Fibroblast of villous mesenchyme (primary cell): ENCODE data around the gene SNX9. TPM values are rescaled to one million over a fixed set of nuclear protein-coding genes. Genes with fewer than 3 reads are reported as not detected.
"Not testable (repeated sequence)": the region's sequence is repeated elsewhere in the genome, so short reads cannot be mapped to it uniquely, and the experiment has no call there.

Experiments used
- DNase-seq: peaks from one replicate; pipeline ENCODE4 v3.0.0-alpha.2; 2010; ENCODE audit warnings: low read depth
- H3K4me3 ChIP-seq: 2 replicates; pipeline ENCODE4 v1.5.1; 2011; ENCODE audit warnings: low read depth, mild to moderate bottlenecking, low read length
- total RNA-seq: library from RNA; depleted of rRNA; stranded (reverse); fragments of >200 nt; gene quantifications from 2 replicates; pipeline ENCODE4 v1.2.3, GENCODE V29; 2012
- TF ChIP-seq, protein P1 (sequence below): IDR thresholded peaks from 2 replicates; pipeline ENCODE4 v1.5.1; 2012; ENCODE audit warnings: low read depth, mild to moderate bottlenecking, low read length; ENCODE audit not compliant: insufficient read depth

SNX9 gene
- total RNA-seq, 1 donor, result 37.6 TPM

DNA sequence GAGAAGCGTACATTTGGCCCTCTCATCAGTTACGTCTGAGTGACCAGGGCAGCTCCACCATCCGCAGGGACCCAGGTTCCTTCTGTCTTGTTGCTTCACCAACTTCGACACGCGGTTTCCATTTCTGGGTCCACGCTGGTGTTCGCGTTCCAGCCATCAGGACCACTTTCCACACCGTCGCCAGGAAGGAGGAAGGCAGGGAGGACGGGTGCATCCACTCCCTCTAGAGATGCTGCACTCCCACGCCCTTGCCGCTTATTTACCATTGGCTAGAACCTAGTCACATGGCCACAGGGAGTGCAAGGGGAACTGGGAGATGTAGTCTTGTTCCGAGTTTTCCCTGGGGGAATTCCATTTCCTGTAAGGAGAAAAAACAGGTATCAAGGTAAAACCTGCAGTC is 33.2 kb upstream of the SNX9 start:
- DNase-seq, result no peak
- TF ChIP-seq, protein P1, sequence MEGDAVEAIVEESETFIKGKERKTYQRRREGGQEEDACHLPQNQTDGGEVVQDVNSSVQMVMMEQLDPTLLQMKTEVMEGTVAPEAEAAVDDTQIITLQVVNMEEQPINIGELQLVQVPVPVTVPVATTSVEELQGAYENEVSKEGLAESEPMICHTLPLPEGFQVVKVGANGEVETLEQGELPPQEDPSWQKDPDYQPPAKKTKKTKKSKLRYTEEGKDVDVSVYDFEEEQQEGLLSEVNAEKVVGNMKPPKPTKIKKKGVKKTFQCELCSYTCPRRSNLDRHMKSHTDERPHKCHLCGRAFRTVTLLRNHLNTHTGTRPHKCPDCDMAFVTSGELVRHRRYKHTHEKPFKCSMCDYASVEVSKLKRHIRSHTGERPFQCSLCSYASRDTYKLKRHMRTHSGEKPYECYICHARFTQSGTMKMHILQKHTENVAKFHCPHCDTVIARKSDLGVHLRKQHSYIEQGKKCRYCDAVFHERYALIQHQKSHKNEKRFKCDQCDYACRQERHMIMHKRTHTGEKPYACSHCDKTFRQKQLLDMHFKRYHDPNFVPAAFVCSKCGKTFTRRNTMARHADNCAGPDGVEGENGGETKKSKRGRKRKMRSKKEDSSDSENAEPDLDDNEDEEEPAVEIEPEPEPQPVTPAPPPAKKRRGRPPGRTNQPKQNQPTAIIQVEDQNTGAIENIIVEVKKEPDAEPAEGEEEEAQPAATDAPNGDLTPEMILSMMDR, result no peak
- H3K4me3 ChIP-seq, result no peak overlapping the region

DNA sequence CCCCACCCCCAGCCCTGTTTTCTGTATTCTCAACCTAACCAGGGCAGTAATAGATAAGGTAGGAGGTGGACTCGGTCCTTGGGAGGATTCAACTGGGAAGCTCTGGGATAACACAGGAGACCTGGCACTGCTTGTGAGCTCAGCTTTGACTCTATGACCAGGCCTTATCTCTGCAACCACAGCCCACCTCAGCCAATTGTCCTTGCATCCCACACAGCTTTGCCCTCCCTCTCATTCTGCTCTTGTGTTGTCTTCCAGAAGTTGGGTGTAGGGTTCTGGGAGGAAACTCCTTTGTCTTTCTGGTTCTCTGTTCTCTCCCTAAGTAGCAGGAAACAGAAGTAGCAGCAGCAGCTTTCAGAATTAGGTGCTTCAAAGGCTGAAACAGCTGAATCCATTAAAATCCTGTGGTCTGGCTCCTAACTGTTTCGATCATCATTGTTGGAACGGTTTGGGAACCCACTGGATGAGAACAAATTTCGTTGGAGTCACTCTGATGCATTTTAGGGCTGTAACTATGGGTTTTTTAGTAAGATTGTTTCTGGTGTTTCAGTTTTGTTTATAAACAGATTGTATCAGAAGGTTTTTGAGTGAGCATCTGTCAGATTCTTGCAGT is 32.4 kb upstream of the SNX9 start:
- no peak for DNase-seq
- no peak overlapping the region for H3K4me3 ChIP-seq
- TF ChIP-seq, protein P1, result no peak

DNA sequence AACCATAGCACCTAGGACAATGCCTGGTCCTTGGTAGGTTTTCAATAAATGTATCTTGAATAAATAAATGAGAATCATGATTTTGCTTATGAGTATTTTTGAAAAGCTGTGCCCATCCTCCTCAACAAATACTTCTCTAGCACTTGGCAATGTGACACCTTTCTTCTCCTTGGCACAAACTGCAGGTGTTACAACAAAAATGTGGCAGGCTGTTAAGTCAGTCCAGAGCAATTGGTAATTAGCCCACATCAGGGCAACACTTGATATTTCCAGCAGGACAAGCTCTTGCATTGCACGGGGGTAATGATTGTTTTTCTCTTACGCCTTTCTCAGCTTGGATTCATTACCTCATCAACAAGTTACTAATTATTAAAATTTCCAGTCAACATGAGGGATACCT is 31.6 kb upstream of the SNX9 start:
- H3K4me3 ChIP-seq, result no peak overlapping the region
- DNase-seq, result no peak
- TF ChIP-seq, protein P1, result no peak

DNA sequence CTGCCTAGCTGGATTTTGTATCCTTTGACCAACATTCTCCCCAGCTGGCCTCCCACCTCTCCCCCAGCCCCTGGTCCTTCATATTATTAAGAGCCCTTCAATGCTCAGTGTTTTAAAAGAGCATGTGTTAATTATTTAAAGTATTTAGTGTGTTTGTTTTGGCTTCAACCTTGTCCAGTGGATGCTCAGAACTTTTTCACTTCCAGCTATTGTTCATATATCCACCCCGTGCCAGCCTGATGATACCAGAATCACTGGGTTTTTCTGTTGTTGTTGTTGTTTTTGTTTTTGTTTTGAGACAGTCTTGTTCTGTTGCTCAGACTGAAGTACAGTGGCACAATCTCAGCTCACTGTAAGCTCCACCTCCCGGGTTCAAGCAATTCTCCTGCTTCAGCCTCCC is 30.4 kb upstream of the SNX9 start:
- DNase-seq, result no peak
- H3K4me3 ChIP-seq, result no peak overlapping the region
- TF ChIP-seq, protein P1, result no peak

DNA sequence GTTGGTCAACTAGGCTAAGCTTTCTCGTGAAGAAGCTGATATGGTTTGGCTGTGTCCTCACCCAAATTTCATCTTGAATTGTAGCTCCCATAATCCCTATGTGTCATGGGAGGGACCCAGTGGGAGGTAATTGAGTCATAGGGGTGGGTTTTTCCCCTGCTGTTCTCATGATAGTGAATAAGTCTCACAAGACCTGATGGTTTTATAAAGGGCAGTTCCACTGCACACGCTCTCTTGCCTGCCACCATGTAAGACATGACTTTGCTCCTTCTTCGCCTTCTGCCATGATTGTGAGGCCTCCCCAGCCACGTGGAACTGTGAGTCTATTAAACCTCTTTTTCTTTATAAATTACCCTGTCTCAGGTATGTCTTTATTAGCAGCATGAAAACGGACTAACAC is 29.0 kb upstream of the SNX9 start:
- not testable (repeated sequence) for DNase-seq, H3K4me3 ChIP-seq

DNA sequence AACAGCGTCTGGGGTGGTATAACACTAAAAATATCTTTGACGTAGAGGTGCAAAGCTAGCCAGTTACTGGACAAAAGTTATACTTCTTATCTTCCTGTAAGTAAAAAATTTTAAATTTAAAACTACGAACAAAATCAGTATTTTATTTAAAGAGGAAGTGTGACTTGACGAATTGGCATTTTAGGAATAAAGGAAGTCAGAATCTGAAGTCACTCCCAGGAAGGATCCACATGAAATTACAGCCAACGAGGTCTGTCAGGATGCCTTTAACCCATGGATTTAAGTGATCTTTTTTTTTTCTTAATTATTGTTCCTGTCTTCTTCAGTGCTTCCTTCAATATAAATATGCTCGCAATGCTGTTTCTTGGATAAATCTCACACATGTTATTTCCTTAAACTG is 27.2 kb upstream of the SNX9 start:
- TF ChIP-seq, protein P1, result no peak
- DNase-seq, result no peak
- no peak overlapping the region for H3K4me3 ChIP-seq

DNA sequence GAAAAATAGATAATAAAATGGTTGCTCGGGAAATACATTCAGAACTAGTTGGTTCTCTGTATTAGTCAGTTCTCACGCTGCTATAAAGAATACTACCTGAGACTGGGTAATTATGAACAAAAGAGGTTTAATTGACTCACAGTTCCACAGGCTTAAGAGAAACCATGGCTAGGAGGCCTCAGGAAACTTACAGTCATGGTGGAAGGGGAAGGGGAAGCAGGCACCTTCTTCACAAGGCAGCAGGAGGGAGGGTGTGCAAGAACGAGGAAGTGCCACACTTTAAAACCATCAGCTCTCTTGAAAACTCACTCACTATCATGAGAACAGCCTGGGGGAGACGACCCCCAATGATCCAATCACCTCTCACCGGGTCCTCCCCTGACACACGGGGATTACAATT is 24.2 kb upstream of the SNX9 start:
- DNase-seq, result no peak
- TF ChIP-seq, protein P1, result no peak
- H3K4me3 ChIP-seq, result no peak overlapping the region

DNA sequence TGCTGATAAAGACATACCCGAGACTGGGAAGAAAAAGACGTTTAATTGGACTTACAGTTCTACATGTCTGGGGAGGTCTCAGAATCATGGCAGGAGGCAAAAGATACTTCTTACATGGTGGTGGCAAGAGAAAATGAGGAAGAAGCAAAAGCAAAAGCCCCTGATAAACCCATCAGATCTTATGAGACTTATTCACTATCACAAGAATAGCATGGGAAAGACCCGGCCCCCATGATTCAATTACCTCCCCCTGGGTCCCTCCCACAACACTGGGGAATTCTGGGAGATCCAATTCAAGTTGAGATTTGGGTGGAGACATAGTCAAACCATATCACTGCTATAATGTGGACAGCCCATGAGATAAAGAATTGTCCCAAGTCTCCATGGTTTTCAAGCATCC is 23.5 kb upstream of the SNX9 start:
- not testable (repeated sequence) for H3K4me3 ChIP-seq

More for the DNA sequence above, 23.5 kb upstream of the SNX9 start:
- DNase-seq, result not testable (repeated sequence)
